ENCODE results near the gene SHISA7. TPM values are rescaled to one million over a fixed set of nuclear protein-coding genes. Genes with fewer than 3 reads are reported as not detected.
"Not testable (repeated sequence)": the region's sequence is repeated elsewhere in the genome, so short reads cannot be mapped to it uniquely, and the experiment has no call there.

Gene SHISA7
- total RNA-seq, 6 experiments from 2014 or later, result not detected

DNA sequence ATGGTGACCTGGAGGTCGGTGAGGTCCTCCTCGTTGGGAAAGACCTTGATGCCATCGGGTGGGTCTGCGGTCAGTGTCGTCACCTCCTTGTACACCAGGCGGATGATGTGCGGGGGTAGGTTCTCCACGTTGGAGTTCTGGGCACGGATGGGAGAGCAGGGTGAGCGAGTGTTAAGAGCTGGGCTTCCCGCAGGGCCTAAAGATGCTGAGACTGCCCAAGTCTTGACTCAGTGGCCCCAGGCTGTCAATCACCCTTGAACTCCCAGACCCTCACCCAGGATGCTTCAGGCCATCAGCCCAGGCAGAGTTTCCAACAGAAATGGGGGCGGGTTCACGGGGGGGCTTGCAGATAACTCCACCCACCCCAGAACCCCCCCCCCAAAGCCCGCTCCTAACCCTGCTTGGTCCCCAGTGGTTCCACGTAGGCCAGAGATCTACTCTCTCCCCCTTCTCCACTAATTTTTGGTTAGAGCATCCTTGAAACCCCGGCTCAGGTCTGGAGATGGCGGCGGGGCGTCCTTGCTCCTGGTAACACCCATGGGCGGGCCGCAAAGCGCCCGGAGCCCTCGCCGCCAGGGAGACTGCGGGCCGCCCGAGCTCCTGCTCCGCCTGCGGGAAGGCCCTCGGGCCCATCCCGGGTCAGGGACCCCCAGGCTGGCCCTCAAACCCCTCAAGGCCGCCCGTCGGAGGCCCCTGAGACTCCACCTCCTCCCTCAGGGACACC is 36.1 kb downstream of the SHISA7 start:
- H3K27me3 Mint-ChIP-seq (ENCODE audit: insufficient read depth), result peaks cover 18% of the 10 kb centered on the region
- peak overlapping the region; percentile 91 for H3K4me3 Mint-ChIP-seq
- H3K36me3 Mint-ChIP-seq (ENCODE audit: low read depth), result peaks cover 33% of the 10 kb centered on the region
- peak overlapping the region; percentile 80 for H3K27ac Mint-ChIP-seq
- peaks cover 33% of the 10 kb centered on the region for H3K4me1 Mint-ChIP-seq (ENCODE audit: low read depth)
- TF ChIP-seq, protein P1, sequence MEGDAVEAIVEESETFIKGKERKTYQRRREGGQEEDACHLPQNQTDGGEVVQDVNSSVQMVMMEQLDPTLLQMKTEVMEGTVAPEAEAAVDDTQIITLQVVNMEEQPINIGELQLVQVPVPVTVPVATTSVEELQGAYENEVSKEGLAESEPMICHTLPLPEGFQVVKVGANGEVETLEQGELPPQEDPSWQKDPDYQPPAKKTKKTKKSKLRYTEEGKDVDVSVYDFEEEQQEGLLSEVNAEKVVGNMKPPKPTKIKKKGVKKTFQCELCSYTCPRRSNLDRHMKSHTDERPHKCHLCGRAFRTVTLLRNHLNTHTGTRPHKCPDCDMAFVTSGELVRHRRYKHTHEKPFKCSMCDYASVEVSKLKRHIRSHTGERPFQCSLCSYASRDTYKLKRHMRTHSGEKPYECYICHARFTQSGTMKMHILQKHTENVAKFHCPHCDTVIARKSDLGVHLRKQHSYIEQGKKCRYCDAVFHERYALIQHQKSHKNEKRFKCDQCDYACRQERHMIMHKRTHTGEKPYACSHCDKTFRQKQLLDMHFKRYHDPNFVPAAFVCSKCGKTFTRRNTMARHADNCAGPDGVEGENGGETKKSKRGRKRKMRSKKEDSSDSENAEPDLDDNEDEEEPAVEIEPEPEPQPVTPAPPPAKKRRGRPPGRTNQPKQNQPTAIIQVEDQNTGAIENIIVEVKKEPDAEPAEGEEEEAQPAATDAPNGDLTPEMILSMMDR (IDR thresholded peaks at IDR 0.05), result no peak
- peaks cover 4% of the 10 kb centered on the region; the same call in 1 of the 2 replicates for H3K9me3 Mint-ChIP-seq
- DNase-seq, result no peak

DNA sequence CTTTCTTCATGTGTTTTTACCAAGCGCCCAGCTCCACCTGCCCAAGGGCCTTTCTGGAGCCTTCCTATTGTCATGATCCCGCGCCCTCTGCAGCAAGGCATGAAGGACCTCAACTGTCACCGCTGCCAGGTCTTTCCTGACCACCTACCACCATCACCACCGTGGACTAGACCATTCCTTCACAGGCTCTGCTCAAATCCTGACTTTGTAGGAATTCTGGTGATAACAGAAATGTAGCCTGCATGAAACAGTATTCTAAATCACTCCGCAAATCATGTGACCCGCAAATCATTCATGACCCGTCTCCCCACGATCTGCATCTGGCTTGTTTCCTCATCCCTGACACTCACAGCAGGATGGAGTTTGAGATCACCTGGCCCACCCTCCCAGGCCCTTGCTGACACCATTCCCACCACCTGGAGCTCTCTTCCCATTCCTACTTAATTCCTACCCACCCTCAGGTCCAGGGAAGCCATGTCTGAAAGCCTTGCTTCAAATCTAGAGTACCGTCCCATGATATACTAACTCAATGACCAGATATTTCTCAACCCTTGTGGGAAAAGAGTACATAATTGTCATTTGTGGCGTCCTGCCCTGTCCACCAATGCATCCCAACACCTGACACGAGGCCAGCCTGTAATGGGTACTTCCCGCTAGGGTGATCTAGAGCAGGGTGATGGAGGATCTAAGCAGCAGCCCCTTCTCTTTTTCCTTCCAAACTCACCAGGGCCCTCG is 36.8 kb downstream of the SHISA7 start:
- peak overlapping the region; percentile 80 for H3K27ac Mint-ChIP-seq
- H3K9me3 Mint-ChIP-seq, result peaks cover 4% of the 10 kb centered on the region; the same call in 1 of the 2 replicates
- H3K4me3 Mint-ChIP-seq, result peak overlapping the region; percentile 91
- TF ChIP-seq, protein P1 (IDR thresholded peaks at IDR 0.05), result no peak
- H3K27me3 Mint-ChIP-seq (ENCODE audit: insufficient read depth), result peaks cover 16% of the 10 kb centered on the region
- no peak for DNase-seq
- H3K4me1 Mint-ChIP-seq (ENCODE audit: low read depth), result peaks cover 33% of the 10 kb centered on the region
- H3K36me3 Mint-ChIP-seq (ENCODE audit: low read depth), result peaks cover 36% of the 10 kb centered on the region

DNA sequence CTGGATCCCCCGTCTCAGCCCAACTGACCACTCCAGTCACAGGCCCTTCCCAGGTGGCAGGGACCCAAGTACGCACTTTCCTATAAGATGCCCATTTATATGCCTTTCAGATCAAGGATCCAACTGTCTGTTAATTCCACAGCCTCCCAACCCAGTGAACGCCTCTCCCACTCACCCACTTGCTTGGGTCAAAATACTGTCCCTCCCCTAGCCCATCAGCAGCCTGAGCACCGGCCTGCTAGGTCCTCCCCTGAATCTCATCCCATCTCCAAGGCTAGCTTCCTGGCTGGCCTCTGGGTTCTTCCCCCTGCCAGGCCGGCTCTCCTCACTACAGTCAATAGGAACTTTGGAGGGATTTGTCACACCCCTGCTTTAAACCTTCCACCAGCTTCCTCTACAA is 37.5 kb downstream of the SHISA7 start:
- DNase-seq, result no peak
- Mint-ChIP-seq H3K4me3 (peak overlapping the region; percentile 91), H3K27me3 (ENCODE audit: insufficient read depth) (peaks cover 16% of the 10 kb centered on the region), H3K9me3 (peaks cover 4% of the 10 kb centered on the region; the same call in 1 of the 2 replicates), H3K36me3 (ENCODE audit: low read depth) (peaks cover 38% of the 10 kb centered on the region), H3K4me1 (ENCODE audit: low read depth) (peaks cover 33% of the 10 kb centered on the region), H3K27ac (peak overlapping the region; percentile 80)
- TF ChIP-seq, protein P1 (IDR thresholded peaks at IDR 0.05), result no peak

DNA sequence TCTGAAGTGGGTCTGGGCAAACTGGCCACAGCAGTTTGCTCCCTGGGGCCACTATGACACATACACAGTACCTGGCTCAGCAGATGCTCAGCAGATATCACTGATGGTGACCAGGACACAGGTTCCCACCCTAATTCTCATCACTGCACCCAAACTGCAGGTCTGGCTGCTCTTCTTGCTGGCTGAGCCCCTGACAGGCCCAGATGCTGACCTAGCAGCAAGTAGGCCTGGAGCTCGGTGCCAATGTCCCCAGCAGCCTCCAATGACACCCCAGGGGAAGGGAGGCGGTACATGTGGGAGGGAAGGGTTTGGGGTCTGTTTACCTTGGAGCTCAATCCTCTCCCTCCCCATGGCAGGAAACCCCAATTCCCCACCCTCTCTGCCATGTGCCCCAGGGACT is 40.6 kb downstream of the SHISA7 start:
- TF ChIP-seq, protein P1 (IDR thresholded peaks at IDR 0.05), result no peak
- peaks cover under 1% of the 10 kb centered on the region; the same call in 1 of the 2 replicates for H3K9me3 Mint-ChIP-seq
- peaks cover 49% of the 10 kb centered on the region for H3K36me3 Mint-ChIP-seq (ENCODE audit: low read depth)
- H3K4me3 Mint-ChIP-seq, result peak overlapping the region; percentile 24
- peaks cover 11% of the 10 kb centered on the region for H3K27me3 Mint-ChIP-seq (ENCODE audit: insufficient read depth)
- peak overlapping the region; percentile 40; the same call in 1 of the 2 replicates for H3K27ac Mint-ChIP-seq
- DNase-seq, result no peak
- H3K4me1 Mint-ChIP-seq (ENCODE audit: low read depth), result peaks cover 28% of the 10 kb centered on the region

DNA sequence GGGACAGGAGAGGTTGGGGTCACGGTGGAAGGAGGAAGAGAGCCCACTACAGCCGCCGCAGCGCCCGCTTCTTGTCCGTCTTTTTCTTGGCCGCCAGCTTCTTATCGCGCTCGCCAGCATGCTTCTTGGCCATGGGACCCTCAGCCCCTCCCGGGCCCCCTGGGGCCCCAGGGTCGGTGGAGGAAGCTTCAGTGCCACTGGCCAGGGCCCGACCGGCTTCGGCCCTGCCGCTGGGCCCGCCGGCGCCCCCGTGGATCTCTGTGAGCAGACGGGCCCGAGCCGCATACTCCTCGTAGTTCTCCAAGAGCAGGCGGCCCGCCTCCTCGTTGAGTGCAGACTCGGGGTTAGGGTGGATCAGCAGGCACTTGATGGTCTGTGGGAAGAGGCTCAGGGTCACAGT is 41.7 kb downstream of the SHISA7 start:
- not testable (repeated sequence) for H3K9me3 Mint-ChIP-seq; H3K4me3 Mint-ChIP-seq; DNase-seq; H3K27me3 Mint-ChIP-seq (ENCODE audit: insufficient read depth); H3K27ac Mint-ChIP-seq
- H3K4me1 Mint-ChIP-seq (ENCODE audit: low read depth), result peaks cover 23% of the 10 kb centered on the region
- H3K36me3 Mint-ChIP-seq (ENCODE audit: low read depth), result peaks cover 43% of the 10 kb centered on the region

Data from HFFc6 (cell line).